Hematopoietic multipotent progenitor cell treated with erythropoietin and hydrocortisone succinate and interleukin-3 and kit ligand, for 15 days (in vitro differentiated cells): Measurements from ENCODE around the gene LRIT1.

Source experiments
- DNase-seq: peaks from one replicate; pipeline ENCODE4 v3.0.0-alpha.2; 2015; ENCODE audit warnings: low spot score

The LRIT1 gene

GRCh38 chr10:84214046-84214572, 27.2 kb downstream of the LRIT1 start:
- DNase-seq = no peak

DNA sequence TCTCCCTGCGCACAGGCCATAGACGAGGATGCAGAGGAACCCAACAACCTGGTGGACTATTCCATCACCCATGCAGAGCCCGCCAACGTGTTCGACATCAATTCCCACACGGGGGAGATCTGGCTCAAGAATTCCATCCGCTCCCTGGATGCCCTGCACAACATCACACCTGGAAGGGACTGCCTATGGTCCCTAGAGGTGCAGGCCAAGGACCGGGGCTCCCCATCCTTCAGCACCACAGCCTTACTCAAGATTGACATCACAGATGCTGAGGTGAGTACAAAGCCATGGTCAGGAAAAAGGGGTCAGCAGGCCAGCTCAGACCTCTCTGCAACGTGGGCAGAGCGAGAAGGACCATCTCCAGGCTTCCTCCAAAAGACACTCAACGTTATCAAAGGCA, 28.3 kb downstream of the LRIT1 start:
- DNase-seq = no peak

DNA sequence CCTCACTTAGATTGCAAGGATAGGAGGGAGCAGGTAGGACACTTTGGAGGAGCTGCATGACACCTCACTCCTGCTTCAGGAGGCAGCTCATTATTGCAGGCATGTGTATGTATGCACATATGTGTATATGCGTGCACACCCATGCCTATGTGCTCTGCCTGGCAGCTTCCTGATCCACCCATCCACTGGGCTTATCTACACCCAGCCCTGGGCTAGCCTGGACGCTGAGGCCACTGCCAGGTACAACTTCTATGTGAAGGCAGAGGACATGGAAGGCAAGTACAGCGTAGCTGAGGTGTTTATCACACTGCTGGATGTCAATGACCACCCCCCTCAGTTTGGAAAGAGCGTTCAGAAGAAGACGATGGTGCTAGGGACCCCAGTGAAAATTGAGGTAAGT, 29.3 kb downstream of the LRIT1 start:
- DNase-seq = no peak

DNA sequence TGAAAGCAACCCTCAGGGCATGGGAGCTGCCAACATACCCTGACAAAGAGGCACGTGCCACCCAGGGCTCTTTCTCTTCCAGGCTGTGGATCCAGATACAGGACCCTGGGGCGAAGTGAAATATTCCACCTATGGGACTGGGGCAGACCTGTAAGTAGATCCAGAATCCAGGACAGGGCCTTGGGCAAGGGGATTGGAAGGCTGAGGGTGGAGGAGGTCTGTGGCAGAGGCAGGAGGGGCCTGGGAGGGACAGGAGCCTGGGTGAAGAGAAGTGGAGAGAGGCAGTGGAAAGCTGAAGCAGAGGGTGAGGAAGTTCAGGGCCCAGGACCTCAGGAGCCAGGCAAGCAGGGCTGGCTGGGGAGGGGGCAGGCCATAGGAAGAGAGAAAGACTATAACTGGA, 29.8 kb downstream of the LRIT1 start:
- no peak for DNase-seq

DNA sequence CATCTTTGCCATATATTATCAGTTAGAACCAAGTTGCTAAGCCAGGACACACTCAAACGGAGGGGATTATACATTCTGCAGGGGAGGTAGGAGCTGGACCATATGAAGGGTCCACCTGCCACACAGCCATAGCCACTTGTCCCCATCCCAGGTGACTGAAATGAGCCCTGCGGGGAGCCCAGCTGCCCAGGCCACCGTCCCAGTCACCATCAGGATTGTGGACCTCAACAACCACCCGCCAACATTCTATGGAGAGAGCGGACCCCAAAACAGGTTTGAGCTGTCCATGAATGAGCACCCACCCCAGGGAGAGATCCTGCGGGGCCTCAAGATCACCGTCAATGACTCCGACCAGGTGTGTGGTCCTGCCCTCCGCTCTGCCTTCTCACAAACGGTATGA, 33.3 kb downstream of the LRIT1 start:
- DNase-seq = no peak

- no peak for DNase-seq
Observed at GRCh38 chr10:84205853-84206525, 35.4 kb downstream of the LRIT1 start.

- DNase-seq = peak; percentile 36
Observed at GRCh38 chr10:84205049-84205852, 36.1 kb downstream of the LRIT1 start.

DNA sequence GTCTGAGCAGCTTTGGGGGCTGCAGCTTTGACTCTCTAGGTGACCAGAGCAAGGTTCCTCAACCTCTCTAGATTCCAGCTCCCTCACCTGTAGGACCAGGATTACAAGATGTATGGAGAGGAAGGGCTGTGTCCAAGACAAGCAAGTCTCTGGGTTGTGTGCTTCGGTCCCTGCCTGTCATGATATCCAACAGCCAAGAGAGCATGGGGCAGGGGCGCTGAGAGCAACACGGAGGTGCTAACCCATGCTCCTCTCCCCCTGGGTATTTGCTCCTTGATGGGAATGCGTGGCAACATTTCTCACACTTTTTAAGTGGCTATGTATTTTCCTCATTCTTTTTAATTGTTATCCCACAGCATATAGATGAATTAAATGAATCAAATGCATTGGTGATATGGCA, 36.7 kb downstream of the LRIT1 start:
- DNase-seq = no peak

DNA sequence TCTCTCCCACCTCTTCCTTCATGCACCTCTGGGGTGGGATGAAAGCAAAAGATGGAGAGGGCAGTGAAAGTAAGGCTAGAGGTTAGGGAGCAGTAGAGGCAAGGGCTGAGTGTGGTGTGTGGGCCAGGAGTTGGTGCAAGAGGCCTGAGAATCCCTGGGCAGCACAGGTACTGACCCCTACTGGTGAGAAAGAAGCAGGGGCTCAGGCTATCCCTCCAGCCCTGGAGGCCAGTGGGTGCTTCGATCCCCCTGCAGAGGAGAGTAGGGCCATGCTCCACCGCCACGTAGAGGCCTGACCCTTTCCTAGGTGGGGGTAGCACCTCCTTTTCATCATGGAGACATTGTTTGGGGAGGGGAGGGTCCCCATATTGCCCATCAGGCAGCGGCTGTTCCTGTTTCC, 37.2 kb downstream of the LRIT1 start:
- no peak for DNase-seq

- DNase-seq = no peak
Observed at GRCh38 chr10:84202349-84202748, 39.0 kb downstream of the LRIT1 start.

DNA sequence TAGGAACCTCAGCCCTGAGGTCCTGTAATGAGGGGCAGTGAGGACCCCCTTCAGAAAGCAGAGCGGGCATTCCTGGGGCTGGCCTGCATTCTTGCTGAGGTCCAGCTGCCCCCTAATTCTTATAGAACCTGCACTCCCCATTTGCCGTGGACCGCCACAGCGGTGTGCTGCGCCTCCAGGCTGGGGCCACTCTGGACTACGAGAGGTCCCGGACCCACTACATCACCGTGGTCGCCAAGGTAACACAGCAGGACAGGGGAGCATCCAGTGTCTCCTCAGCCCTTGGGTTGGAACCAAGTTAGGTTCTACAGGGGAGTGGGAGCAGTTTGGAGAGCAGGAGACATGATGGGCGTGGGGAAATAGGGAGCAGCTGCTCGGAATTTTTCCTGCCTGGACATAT, 39.7 kb downstream of the LRIT1 start:
- no peak for DNase-seq

DNA sequence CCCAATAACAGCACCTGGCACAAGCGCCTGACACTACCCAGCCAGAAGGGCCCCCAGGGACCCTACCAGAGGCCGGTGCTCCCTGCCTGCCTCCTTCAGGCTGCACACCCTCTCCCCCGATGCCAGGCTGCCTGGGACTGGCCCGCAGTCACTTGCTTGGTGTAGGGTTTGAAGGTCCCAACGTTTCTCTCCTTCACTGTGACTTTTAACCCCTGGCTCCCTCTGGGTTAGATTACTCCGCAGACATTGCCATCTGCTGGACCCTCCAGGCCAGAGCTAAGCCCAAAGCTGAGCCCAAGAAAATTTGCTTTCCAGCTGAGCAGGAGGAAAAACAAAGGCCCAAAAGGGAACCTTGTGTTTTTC, 40.1 kb downstream of the LRIT1 start:
- no peak for DNase-seq

DNA sequence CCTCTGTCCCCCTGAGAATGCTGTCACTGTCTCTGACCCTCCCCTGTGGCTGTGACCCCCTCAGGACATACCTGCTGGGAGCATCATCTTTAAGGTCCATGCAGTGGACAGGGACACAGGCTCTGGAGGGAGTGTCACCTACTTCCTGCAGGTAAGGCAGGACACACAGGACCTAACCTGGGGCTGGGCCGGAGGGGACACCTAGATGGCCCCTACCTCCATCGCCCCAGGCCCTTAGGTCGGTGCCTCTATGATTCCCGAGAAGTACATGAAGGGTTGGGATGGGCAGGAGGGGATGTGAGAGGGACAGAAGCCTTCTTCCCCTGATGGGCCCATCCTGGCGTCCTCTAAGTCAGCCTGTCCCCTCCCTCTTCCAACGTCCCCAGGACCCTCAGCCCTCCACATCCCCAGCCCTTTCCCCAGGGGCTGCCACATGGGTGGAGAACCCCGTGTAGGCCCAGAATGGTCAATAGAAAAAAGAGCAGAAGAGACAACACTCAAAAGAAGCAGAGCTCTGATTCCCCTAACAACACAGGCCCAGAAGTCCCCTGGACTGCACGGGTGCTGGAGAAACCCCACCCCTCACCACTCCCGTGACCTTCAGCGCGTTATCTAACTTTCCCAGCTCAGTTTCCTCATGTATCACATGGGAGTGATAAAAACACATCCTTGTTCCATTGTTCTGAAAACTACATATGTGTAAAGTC, 40.7 kb downstream of the LRIT1 start:
- DNase-seq = no peak

DNA sequence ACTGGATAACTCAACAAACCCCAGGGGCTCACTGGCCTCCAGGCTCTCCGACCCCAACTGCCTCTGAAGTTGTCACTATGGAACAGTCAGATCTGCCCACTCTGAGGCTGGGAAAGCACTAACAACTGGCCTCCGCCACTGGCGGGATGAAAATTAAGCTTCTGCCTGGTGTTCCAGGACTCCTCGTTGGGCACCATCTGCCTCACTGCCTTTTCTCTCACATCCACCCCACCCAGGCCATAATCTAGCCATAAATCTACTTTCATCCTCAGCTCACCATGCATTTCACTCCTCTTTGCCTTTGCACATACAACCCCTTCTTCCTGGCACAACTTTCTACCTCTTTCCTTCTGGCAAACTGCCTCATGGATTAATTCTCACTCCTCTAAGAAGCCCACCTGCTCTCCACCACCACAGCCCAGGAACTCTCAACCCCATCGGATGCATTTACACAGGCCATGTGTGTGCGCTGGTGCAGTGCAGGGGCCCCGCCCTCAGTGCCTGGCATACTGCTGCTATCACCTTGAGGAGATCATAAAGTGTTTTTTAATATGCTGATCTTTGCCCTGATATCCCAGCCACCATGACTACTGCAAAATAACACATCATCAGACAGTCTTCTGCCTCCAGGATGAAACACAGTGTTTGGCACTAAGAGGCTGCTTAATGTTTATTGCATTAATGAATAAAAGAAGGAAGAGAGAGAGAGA, 43.0 kb downstream of the LRIT1 start:
- no peak for DNase-seq

- DNase-seq = no peak
Observed at GRCh38 chr10:84197643-84198042, 43.7 kb downstream of the LRIT1 start.

DNA sequence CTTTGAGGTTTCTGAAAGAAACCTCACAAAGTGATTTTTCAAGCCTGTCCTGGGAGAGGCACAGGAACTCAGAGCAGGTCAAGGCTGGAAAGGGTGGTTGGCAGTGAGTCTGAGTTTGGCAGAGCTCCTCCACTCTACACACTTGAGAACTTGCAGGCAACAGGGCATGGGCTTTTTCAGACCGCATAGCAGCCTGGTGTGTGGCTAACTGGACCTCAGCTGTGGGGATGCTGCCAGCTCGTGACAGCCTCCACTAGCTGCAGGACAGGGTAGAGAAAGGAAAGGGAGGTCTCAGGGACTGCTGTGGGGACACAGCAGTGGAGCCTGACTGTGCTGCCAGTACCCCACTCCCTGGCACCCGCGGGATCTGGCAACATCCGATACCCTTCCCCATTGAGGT, 44.4 kb downstream of the LRIT1 start:
- no peak for DNase-seq

GRCh38 chr10:84196083-84196482, 45.3 kb downstream of the LRIT1 start:
- no peak for DNase-seq

GRCh38 chr10:84195044-84195830, 46.1 kb downstream of the LRIT1 start:
- no peak for DNase-seq

DNA sequence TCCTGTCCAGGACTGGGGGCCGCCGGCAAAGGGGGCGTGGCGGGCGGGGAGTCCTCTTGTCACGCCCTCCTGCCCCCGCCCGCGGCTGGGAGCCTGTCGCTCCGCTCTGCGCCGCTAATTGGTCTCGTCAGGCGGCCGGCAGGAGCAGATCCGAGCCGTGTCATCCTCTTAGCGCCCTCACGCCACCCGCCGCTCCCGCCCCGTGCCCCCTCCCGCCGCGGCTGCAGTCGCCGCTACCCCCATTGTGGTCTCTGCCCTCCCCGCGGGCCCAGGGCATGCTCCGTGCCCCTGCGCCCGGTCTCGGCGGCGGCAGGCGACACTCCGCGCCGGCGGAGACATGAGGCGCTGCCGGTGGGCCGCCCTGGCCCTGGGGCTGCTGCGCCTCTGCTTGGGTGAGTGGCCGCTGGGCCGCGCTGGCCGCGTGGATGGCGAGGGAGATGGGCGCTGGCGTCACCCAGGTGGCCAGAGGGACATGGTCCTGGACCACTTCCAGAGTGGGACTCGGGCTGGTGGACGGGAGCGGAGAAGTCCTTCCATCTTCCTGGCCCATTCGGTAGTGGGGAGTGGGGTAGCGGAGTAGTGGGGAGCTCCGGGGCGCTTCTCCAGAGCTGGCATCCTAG, 46.8 kb downstream of the LRIT1 start, which contains the start of gene CDHR1:
Gene CDHR1 (plus strand): TSS at position 114 of the 620 bp plus-strand sequence. CDS start 224 bp downstream, at position 338.
- no peak for DNase-seq

GRCh38 chr10:84193846-84194423, 47.4 kb downstream of the LRIT1 start:
- DNase-seq = no peak

GRCh38 chr10:84193327-84193726, 48.0 kb downstream of the LRIT1 start:
- DNase-seq = no peak
